LNCAP (cell line): Measurements from ENCODE around the gene CDKAL1.

Experiments
- TF ChIP-seq, protein P1 (sequence below): fragments of 450-650 bp; IDR thresholded peaks from 2 replicates; pipeline ENCODE4 v1.5.1; 2017; ENCODE audit warnings: mild to moderate bottlenecking

Gene CDKAL1

DNA sequence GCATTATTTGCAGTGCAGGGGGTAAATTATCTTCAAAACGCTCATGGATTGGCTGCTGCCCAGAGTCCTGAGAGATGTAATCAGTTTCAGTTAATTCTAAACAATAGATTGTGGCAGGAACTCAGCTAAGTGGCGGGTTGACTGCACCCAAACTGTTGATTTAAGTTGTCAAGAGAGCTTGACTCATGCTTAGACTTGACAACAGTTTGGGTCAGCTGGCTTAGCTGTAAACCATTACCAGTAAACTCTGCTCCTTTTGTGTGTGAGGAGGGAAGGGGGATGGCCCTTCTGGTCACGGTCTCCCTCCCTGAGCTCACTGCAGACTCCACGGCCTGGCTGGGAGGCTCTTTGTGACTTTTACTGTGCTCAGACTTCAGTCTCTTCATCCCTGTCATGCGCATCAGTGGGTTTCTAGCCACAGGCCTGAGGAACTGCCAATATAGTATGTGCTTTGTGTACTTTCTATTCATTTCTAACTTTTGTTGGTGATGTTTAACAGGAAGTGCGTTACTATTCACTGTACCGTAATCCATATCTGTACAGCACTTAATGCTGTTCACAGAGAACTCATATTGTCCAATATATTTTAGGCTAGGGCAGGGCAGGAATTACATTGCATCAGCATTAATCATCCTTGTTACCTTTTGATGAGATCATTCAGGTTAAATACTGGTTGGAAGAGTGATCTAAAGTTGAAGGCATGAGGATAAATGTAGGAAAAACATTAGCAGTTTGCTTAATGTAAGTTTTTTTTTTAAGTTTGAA, 488.3 kb downstream of the CDKAL1 start:
- TF ChIP-seq, protein P1, sequence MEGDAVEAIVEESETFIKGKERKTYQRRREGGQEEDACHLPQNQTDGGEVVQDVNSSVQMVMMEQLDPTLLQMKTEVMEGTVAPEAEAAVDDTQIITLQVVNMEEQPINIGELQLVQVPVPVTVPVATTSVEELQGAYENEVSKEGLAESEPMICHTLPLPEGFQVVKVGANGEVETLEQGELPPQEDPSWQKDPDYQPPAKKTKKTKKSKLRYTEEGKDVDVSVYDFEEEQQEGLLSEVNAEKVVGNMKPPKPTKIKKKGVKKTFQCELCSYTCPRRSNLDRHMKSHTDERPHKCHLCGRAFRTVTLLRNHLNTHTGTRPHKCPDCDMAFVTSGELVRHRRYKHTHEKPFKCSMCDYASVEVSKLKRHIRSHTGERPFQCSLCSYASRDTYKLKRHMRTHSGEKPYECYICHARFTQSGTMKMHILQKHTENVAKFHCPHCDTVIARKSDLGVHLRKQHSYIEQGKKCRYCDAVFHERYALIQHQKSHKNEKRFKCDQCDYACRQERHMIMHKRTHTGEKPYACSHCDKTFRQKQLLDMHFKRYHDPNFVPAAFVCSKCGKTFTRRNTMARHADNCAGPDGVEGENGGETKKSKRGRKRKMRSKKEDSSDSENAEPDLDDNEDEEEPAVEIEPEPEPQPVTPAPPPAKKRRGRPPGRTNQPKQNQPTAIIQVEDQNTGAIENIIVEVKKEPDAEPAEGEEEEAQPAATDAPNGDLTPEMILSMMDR = no peak

DNA sequence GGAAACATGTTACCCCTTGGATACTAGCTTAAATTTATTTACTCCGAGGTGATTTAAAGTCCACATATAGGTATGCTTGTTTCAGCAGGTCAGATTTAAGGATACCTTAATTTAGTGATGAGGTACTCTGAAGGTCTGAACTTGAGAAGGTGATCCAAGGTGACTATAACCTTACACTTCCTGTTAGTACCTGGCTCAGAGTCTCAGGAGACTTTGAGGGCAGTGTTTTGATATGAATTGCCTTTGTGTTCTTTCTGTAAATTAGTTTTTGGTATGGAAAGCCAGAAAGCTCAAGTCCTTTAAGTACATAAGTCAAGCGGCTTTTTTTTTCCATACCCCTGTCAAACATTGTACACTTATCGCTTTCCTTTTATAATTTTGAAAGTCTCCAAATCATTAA, 489.0 kb downstream of the CDKAL1 start:
- TF ChIP-seq, protein P1 = no peak

DNA sequence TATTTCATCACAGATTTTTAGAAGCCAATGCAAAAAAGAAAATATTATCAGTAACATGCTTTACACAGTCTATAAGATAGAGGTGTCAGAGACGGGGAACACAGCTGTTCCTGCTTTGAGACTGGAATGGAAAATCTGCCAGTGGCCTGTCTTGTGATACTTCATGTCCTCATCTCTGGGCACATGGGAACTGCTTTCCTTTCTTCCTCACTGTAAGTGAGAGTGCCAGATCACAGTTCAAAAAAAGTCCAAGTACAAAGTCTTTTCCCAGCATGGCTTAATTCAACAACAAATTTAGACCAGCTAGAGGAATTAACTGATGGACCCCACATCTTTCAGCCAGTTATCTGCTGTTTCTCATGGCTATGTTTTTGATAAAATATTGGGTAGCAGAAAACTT, 490.4 kb downstream of the CDKAL1 start:
- TF ChIP-seq, protein P1 = no peak

DNA sequence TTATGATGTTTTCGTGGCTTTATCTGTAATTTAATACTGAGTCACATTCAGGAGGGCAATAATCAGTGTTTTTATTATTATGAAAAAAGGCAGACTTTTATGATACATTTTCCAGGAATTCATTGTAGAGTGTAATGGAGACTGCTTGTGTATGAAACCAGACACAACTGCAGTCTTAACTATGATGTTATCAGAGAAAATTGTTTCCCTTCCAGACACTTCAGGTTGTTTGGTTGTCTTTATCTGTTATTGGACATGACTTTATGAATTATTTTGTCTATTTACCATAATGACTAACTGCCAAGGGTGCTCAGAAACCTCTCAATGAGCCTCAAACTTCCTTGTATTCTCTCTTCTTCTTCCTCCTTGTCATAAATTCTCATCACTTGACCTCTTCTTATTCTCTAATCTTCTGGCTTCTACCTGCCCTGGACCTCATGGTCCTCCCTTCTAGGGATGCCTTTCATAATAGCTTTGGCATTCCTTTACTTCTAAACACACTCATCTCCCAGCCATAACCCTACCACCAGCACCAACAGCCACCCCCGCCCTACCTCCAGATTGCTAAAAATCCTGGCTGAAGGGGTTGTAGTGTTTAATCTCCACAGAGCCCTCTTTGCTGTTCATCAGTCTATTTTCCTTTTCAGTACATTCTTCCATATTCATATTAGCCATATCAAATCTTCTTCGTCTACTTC, 492.5 kb downstream of the CDKAL1 start:
- TF ChIP-seq, protein P1 = no peak

DNA sequence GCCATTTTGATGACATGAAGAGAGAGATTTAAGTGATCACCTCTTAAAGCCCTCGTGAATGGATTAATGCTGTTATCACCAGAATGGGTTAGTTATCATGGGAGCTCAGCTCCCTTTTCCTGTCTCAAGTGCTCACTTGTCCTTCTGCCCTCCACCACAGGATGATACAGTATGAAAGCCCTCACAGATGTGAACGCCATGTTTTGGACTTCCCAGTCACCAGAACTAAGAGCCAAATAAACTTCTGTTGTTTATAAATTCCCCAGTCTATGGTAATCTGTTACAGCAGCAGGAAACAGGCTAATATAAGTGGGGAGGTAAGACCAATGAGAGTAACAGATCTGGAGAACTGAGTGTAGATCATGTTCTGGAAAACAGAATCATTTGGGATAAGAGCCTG, 493.2 kb downstream of the CDKAL1 start:
- TF ChIP-seq, protein P1 = no peak

DNA sequence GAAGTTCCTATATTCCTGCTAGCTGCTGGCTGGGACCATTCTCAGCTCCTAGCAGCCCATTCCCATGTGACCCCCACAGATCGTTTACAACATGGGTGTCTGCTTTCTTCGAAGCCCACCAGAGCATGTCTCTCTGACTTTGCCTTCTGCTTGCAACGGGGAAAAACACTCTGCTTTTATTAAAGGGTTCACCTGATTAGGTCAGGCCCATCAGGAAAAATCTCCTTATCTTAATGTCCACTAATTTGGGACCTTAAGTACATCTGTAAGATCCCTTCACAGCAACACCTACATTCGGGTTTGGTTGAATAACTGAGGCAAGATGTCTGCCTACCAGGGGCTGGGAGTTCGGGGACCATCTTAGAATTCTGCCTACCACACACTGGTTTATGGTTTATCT, 496.9 kb downstream of the CDKAL1 start:
- TF ChIP-seq, protein P1 = no peak

DNA sequence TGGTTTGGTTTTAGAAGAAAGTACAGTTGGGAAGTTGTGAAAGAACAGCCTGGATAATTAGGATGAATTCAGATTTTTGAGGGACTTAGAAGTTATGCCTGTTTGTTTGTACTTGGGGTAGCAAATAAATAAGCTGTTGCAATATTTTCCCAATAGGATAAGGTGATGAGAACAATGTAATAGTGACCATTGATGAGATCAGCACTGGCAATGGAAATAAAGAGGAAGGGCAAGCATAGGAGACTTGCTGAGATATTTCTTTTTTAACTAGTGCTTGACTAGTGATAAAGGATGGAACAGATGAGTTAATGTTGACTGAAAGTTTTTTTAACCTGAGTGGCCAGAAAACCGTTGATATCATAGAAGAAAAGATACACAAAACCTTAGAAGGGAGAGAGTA, 498.8 kb downstream of the CDKAL1 start:
- TF ChIP-seq, protein P1 = no peak
